SK-N-SH treated with all-trans-retinoic acid at 6 μM for 48 hours (cell line): ENCODE results near the gene CD180.

Source experiments
- ATAC-seq: fragments of 200-7000 bp; cut with Tn5 transposase; 3 replicates; pipeline ENCODE4 v1.9.1; 2020; ENCODE audit warnings: mild to moderate bottlenecking, moderate library complexity
- ARNTL ChIP-seq: fragments of 450-650 bp; formaldehyde crosslinking; IDR thresholded peaks from 2 replicates; pipeline ENCODE4 v1.5.0; 2020; ENCODE audit warnings: low read depth, mild to moderate bottlenecking, moderate library complexity, borderline replicate concordance
- BACH2 ChIP-seq: fragments of 250-450 bp; sonication (Bioruptor Pico); IDR thresholded peaks from 2 replicates; pipeline ENCODE4 v1.9.0; 2021; ENCODE audit warnings: mild to moderate bottlenecking, borderline replicate concordance
- CSDC2 ChIP-seq: fragments of 250-450 bp; sonication (Bioruptor Pico); IDR thresholded peaks from 2 replicates; pipeline ENCODE4 v1.5.0; 2020; ENCODE audit warnings: mild to moderate bottlenecking, moderate library complexity
- GLIS3 ChIP-seq: fragments of 250-450 bp; sonication (Bioruptor Pico); IDR thresholded peaks from 2 replicates; pipeline ENCODE4 v1.5.0; 2020; ENCODE audit warnings: mild to moderate bottlenecking, moderate library complexity
- ISL1 ChIP-seq: fragments of 250-450 bp; sonication (Bioruptor Pico); IDR thresholded peaks from 2 replicates; pipeline ENCODE4 v2.1.2; 2022; ENCODE audit warnings: mild to moderate bottlenecking, moderate library complexity
- OSR1 ChIP-seq: fragments of 250-450 bp; sonication (Bioruptor Pico); IDR thresholded peaks from 2 replicates; pipeline ENCODE4 v1.8.0; 2022; ENCODE audit warnings: moderate library complexity, mild to moderate bottlenecking, inconsistent platforms
- PPARA ChIP-seq: fragments of 250-450 bp; sonication (Bioruptor Pico); IDR thresholded peaks from 2 replicates; pipeline ENCODE4 v1.5.0; 2020; ENCODE audit warnings: mild to moderate bottlenecking, borderline replicate concordance
- RARB ChIP-seq: fragments of 250-450 bp; sonication (Bioruptor Pico); IDR thresholded peaks from 2 replicates; pipeline ENCODE4 v1.8.0; 2021; ENCODE audit warnings: mild to moderate bottlenecking, moderate library complexity
- SNAI2 ChIP-seq: fragments of 250-450 bp; sonication (Bioruptor Pico); IDR thresholded peaks from 2 replicates; pipeline ENCODE4 v1.5.0; 2020; ENCODE audit warnings: mild to moderate bottlenecking, moderate library complexity
- TCF4 ChIP-seq: fragments of 250-450 bp; sonication (Bioruptor Pico); IDR thresholded peaks from 2 replicates; pipeline ENCODE4 v1.8.0; 2021; ENCODE audit warnings: mild to moderate bottlenecking, moderate library complexity, borderline replicate concordance
- TOX ChIP-seq: fragments of 250-450 bp; sonication (Bioruptor Pico); IDR thresholded peaks from 2 replicates; pipeline ENCODE4 v1.8.0; 2021; ENCODE audit warnings: mild to moderate bottlenecking, moderate library complexity, borderline replicate concordance
- ZC3H10 ChIP-seq: fragments of 250-450 bp; sonication (Bioruptor Pico); IDR thresholded peaks from 2 replicates; pipeline ENCODE4 v1.5.1; 2021; ENCODE audit warnings: mild to moderate bottlenecking, moderate library complexity
- ZFP3 ChIP-seq: fragments of 250-450 bp; sonication (Bioruptor Pico); IDR thresholded peaks from 2 replicates; pipeline ENCODE4 v1.5.0; 2020; ENCODE audit warnings: mild to moderate bottlenecking, moderate library complexity
- ZFP30 ChIP-seq: fragments of 450-650 bp; formaldehyde crosslinking; IDR thresholded peaks from 2 replicates; pipeline ENCODE4 v1.5.0; 2022; ENCODE audit warnings: mild to moderate bottlenecking, moderate library complexity
- ZNF565 ChIP-seq: fragments of 450-650 bp; formaldehyde crosslinking; conservative IDR thresholded peaks from 2 replicates; pipeline ENCODE4 v1.5.0; 2020; ENCODE audit warnings: low read depth, mild to moderate bottlenecking, moderate library complexity
- ZNF8 ChIP-seq: fragments of 450-650 bp; formaldehyde crosslinking; IDR thresholded peaks from 2 replicates; pipeline ENCODE4 v1.5.0; 2020; ENCODE audit warnings: mild to moderate bottlenecking, moderate library complexity
- TF ChIP-seq, protein P1 (sequence below): fragments of 250-450 bp; sonication (Bioruptor Pico); IDR thresholded peaks from 2 replicates; pipeline ENCODE4 v1.8.0; 2020; ENCODE audit warnings: mild to moderate bottlenecking, moderate library complexity, borderline replicate concordance
- TF ChIP-seq, protein P2 (sequence below): fragments of 250-450 bp; sonication (Bioruptor Pico); IDR thresholded peaks from 2 replicates; pipeline ENCODE4 v1.5.1; 2020; ENCODE audit warnings: low read depth, mild to moderate bottlenecking, moderate library complexity
- TF ChIP-seq, protein P3 (sequence below): fragments of 250-450 bp; sonication (Bioruptor Pico); IDR thresholded peaks from 2 replicates; pipeline ENCODE4 v1.5.0; 2020; ENCODE audit warnings: mild to moderate bottlenecking, moderate library complexity
- TF ChIP-seq, protein P4 (sequence below): fragments of 250-450 bp; sonication (Bioruptor Pico); IDR thresholded peaks from 2 replicates; pipeline ENCODE4 v1.5.1; 2021; ENCODE audit warnings: mild to moderate bottlenecking, moderate library complexity
- TF ChIP-seq, protein P5 (sequence below): fragments of 250-450 bp; sonication (Bioruptor Pico); IDR thresholded peaks from 2 replicates; pipeline ENCODE4 v1.8.0; 2021; ENCODE audit warnings: low read depth, mild to moderate bottlenecking, moderate library complexity, borderline replicate concordance

CD180 gene

DNA sequence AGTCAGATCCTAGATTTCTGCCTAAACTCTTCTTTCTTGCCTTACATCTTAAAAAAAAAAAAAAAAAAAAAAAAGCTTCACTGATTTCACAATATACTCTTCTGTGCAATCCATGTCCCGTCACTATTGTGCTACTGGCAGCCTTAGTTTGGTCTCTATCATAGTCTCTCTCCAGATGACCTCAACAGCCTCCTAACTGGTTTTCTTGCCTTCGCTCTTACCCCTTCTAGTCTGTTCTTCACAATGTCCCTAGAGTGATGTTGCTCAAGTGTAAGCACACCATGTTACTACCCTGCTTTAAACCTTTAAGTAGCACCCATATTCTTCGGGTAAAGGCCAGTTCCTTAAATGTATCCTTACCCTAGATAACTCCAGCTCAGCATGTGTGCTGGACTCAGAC lies 25.8 kb downstream of the CD180 start:
- ATAC-seq: no peak
- TF ChIP-seq ARNTL: no peak
- TF ChIP-seq, protein P1, sequence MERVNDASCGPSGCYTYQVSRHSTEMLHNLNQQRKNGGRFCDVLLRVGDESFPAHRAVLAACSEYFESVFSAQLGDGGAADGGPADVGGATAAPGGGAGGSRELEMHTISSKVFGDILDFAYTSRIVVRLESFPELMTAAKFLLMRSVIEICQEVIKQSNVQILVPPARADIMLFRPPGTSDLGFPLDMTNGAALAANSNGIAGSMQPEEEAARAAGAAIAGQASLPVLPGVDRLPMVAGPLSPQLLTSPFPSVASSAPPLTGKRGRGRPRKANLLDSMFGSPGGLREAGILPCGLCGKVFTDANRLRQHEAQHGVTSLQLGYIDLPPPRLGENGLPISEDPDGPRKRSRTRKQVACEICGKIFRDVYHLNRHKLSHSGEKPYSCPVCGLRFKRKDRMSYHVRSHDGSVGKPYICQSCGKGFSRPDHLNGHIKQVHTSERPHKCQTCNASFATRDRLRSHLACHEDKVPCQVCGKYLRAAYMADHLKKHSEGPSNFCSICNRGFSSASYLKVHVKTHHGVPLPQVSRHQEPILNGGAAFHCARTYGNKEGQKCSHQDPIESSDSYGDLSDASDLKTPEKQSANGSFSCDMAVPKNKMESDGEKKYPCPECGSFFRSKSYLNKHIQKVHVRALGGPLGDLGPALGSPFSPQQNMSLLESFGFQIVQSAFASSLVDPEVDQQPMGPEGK: no peak
- TF ChIP-seq, protein P2, sequence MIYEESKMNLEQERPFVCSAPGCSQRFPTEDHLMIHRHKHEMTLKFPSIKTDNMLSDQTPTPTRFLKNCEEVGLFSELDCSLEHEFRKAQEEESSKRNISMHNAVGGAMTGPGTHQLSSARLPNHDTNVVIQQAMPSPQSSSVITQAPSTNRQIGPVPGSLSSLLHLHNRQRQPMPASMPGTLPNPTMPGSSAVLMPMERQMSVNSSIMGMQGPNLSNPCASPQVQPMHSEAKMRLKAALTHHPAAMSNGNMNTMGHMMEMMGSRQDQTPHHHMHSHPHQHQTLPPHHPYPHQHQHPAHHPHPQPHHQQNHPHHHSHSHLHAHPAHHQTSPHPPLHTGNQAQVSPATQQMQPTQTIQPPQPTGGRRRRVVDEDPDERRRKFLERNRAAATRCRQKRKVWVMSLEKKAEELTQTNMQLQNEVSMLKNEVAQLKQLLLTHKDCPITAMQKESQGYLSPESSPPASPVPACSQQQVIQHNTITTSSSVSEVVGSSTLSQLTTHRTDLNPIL (CRISPR knock-in tag): no peak
- no peak for TF ChIP-seq BACH2 (CRISPR knock-in tag)
- no peak for TF ChIP-seq PPARA (CRISPR knock-in tag)
- TF ChIP-seq, protein P3, sequence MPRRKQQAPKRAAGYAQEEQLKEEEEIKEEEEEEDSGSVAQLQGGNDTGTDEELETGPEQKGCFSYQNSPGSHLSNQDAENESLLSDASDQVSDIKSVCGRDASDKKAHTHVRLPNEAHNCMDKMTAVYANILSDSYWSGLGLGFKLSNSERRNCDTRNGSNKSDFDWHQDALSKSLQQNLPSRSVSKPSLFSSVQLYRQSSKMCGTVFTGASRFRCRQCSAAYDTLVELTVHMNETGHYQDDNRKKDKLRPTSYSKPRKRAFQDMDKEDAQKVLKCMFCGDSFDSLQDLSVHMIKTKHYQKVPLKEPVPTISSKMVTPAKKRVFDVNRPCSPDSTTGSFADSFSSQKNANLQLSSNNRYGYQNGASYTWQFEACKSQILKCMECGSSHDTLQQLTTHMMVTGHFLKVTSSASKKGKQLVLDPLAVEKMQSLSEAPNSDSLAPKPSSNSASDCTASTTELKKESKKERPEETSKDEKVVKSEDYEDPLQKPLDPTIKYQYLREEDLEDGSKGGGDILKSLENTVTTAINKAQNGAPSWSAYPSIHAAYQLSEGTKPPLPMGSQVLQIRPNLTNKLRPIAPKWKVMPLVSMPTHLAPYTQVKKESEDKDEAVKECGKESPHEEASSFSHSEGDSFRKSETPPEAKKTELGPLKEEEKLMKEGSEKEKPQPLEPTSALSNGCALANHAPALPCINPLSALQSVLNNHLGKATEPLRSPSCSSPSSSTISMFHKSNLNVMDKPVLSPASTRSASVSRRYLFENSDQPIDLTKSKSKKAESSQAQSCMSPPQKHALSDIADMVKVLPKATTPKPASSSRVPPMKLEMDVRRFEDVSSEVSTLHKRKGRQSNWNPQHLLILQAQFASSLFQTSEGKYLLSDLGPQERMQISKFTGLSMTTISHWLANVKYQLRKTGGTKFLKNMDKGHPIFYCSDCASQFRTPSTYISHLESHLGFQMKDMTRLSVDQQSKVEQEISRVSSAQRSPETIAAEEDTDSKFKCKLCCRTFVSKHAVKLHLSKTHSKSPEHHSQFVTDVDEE (CRISPR knock-in tag): no peak
- no peak for TF ChIP-seq ZNF8
- no peak for TF ChIP-seq RARB (CRISPR knock-in tag)
- TF ChIP-seq, protein P4, sequence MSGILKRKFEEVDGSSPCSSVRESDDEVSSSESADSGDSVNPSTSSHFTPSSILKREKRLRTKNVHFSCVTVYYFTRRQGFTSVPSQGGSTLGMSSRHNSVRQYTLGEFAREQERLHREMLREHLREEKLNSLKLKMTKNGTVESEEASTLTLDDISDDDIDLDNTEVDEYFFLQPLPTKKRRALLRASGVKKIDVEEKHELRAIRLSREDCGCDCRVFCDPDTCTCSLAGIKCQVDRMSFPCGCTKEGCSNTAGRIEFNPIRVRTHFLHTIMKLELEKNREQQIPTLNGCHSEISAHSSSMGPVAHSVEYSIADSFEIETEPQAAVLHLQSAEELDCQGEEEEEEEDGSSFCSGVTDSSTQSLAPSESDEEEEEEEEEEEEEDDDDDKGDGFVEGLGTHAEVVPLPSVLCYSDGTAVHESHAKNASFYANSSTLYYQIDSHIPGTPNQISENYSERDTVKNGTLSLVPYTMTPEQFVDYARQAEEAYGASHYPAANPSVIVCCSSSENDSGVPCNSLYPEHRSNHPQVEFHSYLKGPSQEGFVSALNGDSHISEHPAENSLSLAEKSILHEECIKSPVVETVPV (CRISPR knock-in tag): no peak
- no peak for TF ChIP-seq SNAI2 (CRISPR knock-in tag)
- no peak for TF ChIP-seq CSDC2 (CRISPR knock-in tag)
- TF ChIP-seq ZFP30: no peak

DNA sequence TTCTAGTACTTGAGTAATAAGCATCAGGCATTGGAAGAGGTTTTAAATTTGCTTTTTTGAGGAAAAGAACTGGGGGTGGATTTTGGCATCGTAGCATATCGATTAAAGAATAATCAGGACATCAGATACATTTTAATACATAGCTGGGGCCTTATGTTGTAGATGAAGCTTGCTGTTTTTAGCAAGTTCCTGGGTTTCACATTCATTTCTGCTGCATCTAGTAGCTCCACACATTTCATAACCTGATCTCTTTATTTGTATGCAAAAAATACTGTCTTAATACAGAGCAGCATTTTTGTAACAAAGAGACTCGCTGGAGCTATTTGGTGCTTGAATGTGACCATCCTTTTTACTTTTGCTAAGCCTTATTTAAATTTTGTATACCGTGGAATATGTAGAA lies 28.5 kb downstream of the CD180 start:
- TF ChIP-seq TCF4 (CRISPR knock-in tag) (no peak), ISL1 (CRISPR knock-in tag) (no peak), BACH2 (CRISPR knock-in tag) (no peak), ZFP30 (no peak), SNAI2 (CRISPR knock-in tag) (no peak), TOX (no peak), CSDC2 (CRISPR knock-in tag) (no peak), RARB (CRISPR knock-in tag) (no peak), ZNF8 (no peak), ARNTL (no peak), PPARA (CRISPR knock-in tag) (no peak), ZFP3 (no peak), ZC3H10 (no peak), GLIS3 (CRISPR knock-in tag) (no peak), ZNF565 (CRISPR knock-in tag) (no peak), OSR1 (no peak)
- TF ChIP-seq, protein P3 (CRISPR knock-in tag): no peak
- TF ChIP-seq, protein P1: no peak
- TF ChIP-seq, protein P5, sequence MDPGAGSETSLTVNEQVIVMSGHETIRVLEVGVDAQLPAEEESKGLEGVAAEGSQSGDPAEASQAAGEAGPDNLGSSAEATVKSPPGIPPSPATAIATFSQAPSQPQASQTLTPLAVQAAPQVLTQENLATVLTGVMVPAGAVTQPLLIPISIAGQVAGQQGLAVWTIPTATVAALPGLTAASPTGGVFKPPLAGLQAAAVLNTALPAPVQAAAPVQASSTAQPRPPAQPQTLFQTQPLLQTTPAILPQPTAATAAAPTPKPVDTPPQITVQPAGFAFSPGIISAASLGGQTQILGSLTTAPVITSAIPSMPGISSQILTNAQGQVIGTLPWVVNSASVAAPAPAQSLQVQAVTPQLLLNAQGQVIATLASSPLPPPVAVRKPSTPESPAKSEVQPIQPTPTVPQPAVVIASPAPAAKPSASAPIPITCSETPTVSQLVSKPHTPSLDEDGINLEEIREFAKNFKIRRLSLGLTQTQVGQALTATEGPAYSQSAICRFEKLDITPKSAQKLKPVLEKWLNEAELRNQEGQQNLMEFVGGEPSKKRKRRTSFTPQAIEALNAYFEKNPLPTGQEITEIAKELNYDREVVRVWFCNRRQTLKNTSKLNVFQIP (CRISPR knock-in tag): no peak
- TF ChIP-seq, protein P4 (CRISPR knock-in tag): no peak
- no peak for ATAC-seq
